ENCODE measurements around the gene FAM13B. TPM values are rescaled to one million over a fixed set of nuclear protein-coding genes. Genes with fewer than 3 reads are reported as not detected.
"Not testable (repeated sequence)": the region's sequence is repeated elsewhere in the genome, so short reads cannot be mapped to it uniquely, and the experiment has no call there.

Gene FAM13B
- 10 to 100 TPM; 50.0 to 73.1 (median 53.6) TPM for total RNA-seq

DNA sequence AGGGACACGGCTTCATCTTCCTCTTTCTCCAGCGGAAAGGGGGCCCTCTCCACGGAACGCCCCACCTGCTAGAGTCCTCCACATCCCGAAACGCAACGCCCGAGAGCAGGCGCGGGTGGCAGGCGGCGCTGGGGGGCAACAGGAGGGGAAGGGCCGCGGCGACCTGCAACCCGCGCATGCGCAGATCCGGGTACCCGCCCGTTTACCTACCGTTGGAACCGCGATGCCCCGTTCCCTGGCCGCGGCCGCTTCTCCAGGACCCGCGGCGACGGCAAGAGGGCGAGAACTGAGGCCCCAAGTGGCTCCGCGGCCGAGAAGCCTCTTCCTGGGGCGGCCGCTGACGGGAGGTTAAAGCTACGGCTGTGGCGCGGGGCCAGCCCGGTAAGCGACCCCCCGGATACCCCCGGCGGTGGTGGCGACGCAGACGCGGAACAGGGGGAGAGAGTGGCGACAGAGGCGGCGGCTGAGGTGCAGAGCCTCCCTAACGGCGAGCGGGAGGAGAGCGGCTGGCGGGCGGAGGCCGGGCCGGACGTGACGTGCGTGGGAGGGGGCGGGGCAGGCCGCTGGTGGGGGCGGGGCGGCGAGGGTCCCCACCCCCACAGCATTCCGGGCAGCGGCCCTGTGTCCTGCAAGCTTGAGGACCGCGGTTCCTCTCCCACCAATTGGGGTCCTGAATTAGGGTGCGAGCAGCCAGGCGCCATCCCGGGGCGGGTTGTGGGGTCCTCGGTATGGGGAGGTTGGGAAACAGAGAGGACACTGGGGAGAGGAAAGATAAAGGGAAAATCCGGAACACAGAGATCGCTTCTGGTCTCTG is at the start of gene FAM13B:
TSS of gene FAM13B (minus strand) at position 508 of the 814 bp plus-strand sequence. CDS start 13,968 bp downstream, outside the sequence.
- under 1% methylated on average over 26 of the region's 81 CpGs for WGBS
- Histone ChIP-seq H3K36me3 (no peaks in the 10 kb centered on the region), H3K9me3 (no peaks in the 10 kb centered on the region), H3K4me3 (peak within 1 kb of the TSS; percentile 91 to 100 (median 92)), H3K27me3 (no peaks in the 10 kb centered on the region), H3K4me1 (peaks cover 25 to 65% (median 57%) of the 10 kb centered on the region in 4 donors), H3K27ac (replicated peaks in 1 of 4) (peak within 1 kb of the TSS; percentile 99 to 100 (median 100))
- no peak for TF ChIP-seq EP300 (IDR thresholded peaks at IDR 0.05)
- TF ChIP-seq POLR2A (IDR thresholded peaks at IDR 0.05; ENCODE audit: low read depth), result peak; percentile 72
- TF ChIP-seq, protein P1, sequence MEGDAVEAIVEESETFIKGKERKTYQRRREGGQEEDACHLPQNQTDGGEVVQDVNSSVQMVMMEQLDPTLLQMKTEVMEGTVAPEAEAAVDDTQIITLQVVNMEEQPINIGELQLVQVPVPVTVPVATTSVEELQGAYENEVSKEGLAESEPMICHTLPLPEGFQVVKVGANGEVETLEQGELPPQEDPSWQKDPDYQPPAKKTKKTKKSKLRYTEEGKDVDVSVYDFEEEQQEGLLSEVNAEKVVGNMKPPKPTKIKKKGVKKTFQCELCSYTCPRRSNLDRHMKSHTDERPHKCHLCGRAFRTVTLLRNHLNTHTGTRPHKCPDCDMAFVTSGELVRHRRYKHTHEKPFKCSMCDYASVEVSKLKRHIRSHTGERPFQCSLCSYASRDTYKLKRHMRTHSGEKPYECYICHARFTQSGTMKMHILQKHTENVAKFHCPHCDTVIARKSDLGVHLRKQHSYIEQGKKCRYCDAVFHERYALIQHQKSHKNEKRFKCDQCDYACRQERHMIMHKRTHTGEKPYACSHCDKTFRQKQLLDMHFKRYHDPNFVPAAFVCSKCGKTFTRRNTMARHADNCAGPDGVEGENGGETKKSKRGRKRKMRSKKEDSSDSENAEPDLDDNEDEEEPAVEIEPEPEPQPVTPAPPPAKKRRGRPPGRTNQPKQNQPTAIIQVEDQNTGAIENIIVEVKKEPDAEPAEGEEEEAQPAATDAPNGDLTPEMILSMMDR (IDR thresholded peaks at IDR 0.05), result peak in 1 of 3 experiments; percentile 6
- peak; percentile 89 to 96 for TF ChIP-seq POLR2AphosphoS5 (IDR thresholded peaks at IDR 0.05)
- intact Hi-C loops (cut with DNase I), result loop anchor here (10.0 kb wide), 1 partner anchor 258 kb away; no protein-coding TSS in a partner anchor
- DNase-seq (ENCODE audit: extremely low spot score), result peak; percentile 93

DNA sequence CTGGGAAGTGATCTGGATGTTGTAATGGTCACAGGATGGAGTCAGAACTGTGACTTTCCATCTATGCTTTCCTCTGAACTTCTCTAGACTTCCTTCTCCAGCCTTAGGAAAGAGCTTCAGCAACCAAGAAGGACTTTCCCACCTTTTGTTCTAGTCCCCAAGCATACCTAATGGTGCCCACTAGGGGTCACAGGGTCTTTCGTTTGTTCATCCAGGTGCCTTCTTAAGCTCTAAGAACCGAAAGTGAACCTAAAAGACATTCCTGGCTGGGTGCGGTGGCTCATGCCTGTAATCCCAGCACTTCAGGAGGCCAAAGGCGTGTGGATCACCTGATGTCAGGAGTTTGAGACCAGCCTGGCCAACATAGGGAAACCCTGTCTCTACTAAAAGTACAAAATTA is 49.2 kb upstream of the FAM13B start:
- Histone ChIP-seq H3K4me1 (peaks cover 0 to 11% (median 0%) of the 10 kb centered on the region in 4 donors), H3K9me3 (no peaks in the 10 kb centered on the region), H3K27me3 (no peaks in the 10 kb centered on the region), H3K4me3 (no peak overlapping the region), H3K27ac (replicated peaks in 1 of 4) (no peak overlapping the region), H3K36me3 (no peaks in the 10 kb centered on the region)
- DNase-seq (ENCODE audit: extremely low spot score), result no peak
- intact Hi-C loops (cut with DNase I), result no loop called here
- TF ChIP-seq POLR2A (IDR thresholded peaks at IDR 0.05; ENCODE audit: low read depth), result no peak
- no peak for TF ChIP-seq POLR2AphosphoS5 (IDR thresholded peaks at IDR 0.05)
- TF ChIP-seq EP300 (IDR thresholded peaks at IDR 0.05), result no peak
- TF ChIP-seq, protein P1 (IDR thresholded peaks at IDR 0.05), result no peak
- 85% methylated on average over 4 of the region's 4 CpGs for WGBS

DNA sequence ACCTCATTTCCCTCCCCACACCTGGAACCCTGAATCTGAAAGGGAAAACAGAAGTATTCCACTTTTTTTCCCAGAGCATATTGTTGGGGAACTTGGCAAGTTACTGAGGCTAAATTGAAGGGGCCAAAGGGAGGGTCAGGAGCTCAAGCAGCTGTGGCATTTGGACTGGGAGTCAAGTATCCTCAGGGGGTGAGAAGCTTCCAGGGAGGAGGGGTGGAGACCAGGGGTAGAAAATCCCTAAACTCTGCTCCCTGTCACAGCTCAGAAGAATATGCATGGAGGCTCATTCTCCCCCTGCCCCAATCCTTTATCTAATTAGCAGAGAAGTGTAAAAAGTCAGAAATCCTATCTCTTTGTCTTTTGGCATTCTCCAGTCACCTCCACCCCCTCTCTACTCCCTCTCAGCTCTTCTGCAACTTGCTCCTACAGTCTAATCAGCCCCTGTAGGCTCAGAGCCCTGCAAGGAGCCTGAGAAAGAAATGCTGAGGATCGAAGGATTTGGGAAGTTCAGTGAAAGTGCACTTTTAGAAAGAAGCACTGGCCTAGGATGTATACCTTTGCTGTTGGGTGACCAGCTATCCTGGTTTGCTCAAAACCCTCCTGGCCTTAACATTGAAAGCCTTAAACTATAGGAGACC is 45.2 kb upstream of the FAM13B start:
- no peak for DNase-seq (ENCODE audit: extremely low spot score)
- 58% methylated on average over 1 of the region's 1 CpG for WGBS
- no peak overlapping the region for H3K27ac ChIP-seq (replicated peaks in 1 of 4)
- intact Hi-C loops (cut with DNase I), result no loop called here
- no peaks in the 10 kb centered on the region for H3K36me3 ChIP-seq
- TF ChIP-seq POLR2AphosphoS5 (IDR thresholded peaks at IDR 0.05), result no peak
- TF ChIP-seq, protein P1 (IDR thresholded peaks at IDR 0.05), result no peak
- no peak for TF ChIP-seq EP300 (IDR thresholded peaks at IDR 0.05)
- no peak for TF ChIP-seq POLR2A (IDR thresholded peaks at IDR 0.05; ENCODE audit: low read depth)
- H3K4me1 ChIP-seq, result peaks cover 0 to 11% (median 0%) of the 10 kb centered on the region in 4 donors
- no peaks in the 10 kb centered on the region for H3K27me3 ChIP-seq
- H3K9me3 ChIP-seq, result no peaks in the 10 kb centered on the region
- no peak overlapping the region for H3K4me3 ChIP-seq

DNA sequence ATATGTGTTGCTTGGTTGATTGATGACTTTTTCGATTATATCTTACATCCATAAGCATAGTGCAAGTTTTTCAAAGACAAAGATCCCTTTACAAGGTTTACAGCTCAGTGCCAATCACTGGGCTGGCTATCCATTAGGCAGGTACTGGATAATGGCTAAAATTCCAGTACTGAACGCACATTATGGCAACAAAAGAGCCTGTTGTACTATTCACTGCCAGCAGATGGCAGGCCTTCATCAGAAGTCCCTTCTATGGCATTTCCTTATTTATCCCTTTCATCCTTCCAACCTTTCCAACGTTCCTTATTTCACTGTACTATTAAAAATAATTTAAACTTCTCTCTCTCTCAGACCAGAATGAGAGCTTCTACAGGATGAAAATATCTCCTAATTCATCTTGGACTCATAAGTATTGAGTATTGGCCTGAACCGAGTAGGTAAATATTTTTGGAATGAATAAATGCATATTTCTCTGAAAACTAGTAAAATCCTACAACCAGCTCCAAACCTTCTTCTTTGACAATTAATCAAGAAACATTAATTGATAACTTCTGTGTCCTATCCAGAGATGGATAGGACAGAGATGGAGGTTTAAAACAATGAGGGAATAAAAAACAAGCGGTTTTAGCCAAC is 44.3 kb upstream of the FAM13B start:
- H3K27ac ChIP-seq (replicated peaks in 1 of 4), result no peak overlapping the region
- no peaks in the 10 kb centered on the region for H3K36me3 ChIP-seq
- DNase-seq (ENCODE audit: extremely low spot score), result no peak
- no peaks in the 10 kb centered on the region for H3K27me3 ChIP-seq
- no peak overlapping the region for H3K4me3 ChIP-seq
- TF ChIP-seq POLR2A (IDR thresholded peaks at IDR 0.05; ENCODE audit: low read depth), result no peak
- TF ChIP-seq, protein P1 (IDR thresholded peaks at IDR 0.05), result peak; percentile 78 to 89 (median 86)
- peaks cover 0 to 11% (median 0%) of the 10 kb centered on the region in 4 donors for H3K4me1 ChIP-seq
- 24% methylated on average over 5 of the region's 5 CpGs for WGBS
- H3K9me3 ChIP-seq, result no peaks in the 10 kb centered on the region
- intact Hi-C loops (cut with DNase I), result loop anchor here (1.0 kb wide), 1 partner anchor 56 kb away; no protein-coding TSS in a partner anchor

DNA sequence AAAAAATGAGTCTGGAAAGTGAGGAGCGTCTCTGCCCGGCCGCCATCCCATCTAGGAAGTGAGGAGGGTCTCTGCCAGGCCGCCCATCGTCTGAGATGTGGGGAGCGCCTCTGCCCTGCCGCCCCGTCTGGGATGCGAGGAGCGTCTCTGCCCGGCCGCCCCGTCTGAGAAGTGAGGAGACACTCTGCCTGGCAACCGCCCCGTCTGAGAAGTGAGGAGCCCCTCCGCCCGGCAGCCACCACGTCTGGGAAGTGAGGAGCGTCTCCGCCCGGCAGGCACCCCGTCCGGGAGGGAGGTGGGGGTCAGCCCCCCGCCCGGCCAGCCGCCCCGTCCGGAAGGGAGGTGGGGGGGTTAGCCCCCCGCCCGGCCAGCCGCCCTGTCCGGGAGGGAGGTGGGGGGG is 37.1 kb upstream of the FAM13B start:
- intact Hi-C loops (cut with DNase I); H3K4me1 ChIP-seq; H3K9me3 ChIP-seq; H3K4me3 ChIP-seq; H3K27ac ChIP-seq (replicated peaks in 1 of 4); H3K27me3 ChIP-seq; H3K36me3 ChIP-seq; DNase-seq (ENCODE audit: extremely low spot score): not testable (repeated sequence)
- no CpG with 5 or more reads among the region's 32 CpGs for WGBS

Data from esophagus muscularis mucosa (tissue), 4 donors.